HK-2 (cell line): ENCODE measurements around the gene USP17L17.
"Not testable (repeated sequence)": the region's sequence is repeated elsewhere in the genome, so short reads cannot be mapped to it uniquely, and the experiment has no call there.

ENCODE experiments used
- DNase-seq: peaks from one replicate; pipeline ENCODE4 v3.0.0-alpha.2; 2018; ENCODE audit not compliant: unreplicated experiment

The USP17L17 gene, protein sequence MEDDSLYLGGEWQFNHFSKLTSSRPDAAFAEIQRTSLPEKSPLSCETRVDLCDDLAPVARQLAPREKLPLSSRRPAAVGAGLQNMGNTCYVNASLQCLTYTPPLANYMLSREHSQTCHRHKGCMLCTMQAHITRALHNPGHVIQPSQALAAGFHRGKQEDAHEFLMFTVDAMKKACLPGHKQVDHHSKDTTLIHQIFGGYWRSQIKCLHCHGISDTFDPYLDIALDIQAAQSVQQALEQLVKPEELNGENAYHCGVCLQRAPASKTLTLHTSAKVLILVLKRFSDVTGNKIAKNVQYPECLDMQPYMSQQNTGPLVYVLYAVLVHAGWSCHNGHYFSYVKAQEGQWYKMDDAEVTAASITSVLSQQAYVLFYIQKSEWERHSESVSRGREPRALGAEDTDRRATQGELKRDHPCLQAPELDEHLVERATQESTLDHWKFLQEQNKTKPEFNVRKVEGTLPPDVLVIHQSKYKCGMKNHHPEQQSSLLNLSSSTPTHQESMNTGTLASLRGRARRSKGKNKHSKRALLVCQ

DNA sequence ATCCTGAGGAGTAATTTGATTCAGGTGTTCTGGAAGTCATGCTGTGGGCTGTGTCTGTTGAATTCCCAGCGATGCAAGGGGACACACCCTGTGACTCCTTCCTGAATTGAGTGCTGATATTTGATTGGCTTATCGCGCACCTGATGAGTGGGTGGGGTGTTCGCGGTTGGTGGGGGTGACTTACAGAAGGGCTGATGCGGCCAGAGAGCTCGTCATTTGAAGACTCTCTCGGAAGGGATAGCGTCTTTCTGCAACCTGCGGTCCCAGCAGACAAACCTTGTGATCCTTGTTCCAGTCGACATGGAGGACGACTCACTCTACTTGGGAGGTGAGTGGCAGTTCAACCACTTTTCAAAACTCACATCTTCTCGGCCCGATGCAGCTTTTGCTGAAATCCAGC, at the start of gene USP17L17:
Gene USP17L17, plus strand, starts transcription at position 301 of the 400 bp plus-strand sequence. Its CDS starts 0 bp downstream, at position 301.
- DNase-seq = not testable (repeated sequence)

DNA sequence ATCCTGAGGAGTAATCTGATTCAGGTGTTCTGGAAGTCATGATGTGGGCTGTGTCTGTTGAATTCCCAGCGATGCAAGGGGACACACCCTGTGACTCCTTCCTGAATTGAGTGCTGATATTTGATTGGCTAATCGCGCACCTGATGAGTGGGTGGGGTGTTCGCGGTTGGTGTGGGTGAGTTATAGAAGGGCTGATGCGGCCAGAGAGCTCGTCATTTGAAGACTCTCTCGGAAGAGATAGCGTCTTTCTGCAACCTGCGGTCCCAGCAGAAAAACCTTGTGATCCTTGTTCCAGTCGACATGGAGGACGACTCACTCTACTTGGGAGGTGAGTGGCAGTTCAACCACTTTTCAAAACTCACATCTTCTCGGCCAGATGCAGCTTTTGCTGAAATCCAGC, 33.3 kb upstream of the USP17L17 start, which contains the start of gene USP17L10:
Gene USP17L10, plus strand, starts transcription at position 301 of the 400 bp plus-strand sequence. Its CDS starts 0 bp downstream, at position 301.
- DNase-seq = not testable (repeated sequence)

DNA sequence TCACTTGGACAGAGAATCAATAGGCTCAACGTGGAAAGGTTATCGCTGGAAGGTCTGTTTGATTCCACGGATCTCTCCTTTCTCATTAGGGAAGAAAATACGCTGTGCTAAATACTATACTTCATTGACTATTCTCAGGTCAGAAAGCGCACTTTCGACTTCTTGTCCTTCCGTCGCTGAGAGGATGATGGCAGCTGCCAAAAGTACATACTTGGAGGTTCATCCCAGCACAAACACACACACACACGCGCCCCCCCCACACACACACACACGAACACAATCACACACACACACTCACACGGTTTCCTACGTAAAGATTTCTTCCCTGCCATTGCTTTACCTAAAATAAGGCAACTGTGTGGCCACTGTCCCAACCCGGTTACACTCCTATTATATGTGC, 29.0 kb upstream of the USP17L17 start:
- not testable (repeated sequence) for DNase-seq

DNA sequence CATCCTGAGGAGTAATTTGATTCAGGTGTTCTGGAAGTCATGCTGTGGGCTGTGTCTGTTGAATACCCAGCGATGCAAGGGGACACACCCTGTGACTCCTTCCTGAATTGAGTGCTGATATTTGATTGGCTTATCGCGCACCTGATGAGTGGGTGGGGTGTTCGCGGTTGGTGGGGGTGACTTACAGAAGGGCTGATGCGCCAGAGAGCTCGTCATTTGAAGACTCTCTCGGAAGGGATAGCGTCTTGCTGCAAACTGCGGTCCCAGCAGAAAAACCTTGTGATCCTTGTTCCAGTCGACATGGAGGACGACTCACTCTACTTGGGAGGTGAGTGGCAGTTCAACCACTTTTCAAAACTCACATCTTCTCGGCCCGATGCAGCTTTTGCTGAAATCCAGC, 28.6 kb upstream of the USP17L17 start, which contains the start of gene USP17L11:
Gene USP17L11, plus strand, starts transcription at position 301 of the 400 bp plus-strand sequence. Its CDS starts 0 bp downstream, at position 301.
- not testable (repeated sequence) for DNase-seq

DNA sequence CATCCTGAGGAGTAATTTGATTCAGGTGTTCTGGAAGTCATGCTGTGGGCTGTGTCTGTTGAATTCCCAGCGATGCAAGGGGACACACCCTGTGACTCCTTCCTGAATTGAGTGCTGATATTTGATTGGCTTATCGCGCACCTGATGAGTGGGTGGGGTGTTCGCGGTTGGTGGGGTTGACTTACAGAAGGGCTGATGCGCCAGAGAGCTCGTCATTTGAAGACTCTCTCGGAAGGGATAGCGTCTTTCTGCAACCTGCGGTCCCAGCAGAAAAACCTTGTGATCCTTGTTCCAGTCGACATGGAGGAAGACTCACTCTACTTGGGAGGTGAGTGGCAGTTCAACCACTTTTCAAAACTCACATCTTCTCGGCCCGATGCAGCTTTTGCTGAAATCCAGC, 23.8 kb upstream of the USP17L17 start, which contains the start of gene USP17L12:
Gene USP17L12, plus strand, starts transcription at position 301 of the 400 bp plus-strand sequence. Its CDS starts 0 bp downstream, at position 301.
- DNase-seq = not testable (repeated sequence)

DNA sequence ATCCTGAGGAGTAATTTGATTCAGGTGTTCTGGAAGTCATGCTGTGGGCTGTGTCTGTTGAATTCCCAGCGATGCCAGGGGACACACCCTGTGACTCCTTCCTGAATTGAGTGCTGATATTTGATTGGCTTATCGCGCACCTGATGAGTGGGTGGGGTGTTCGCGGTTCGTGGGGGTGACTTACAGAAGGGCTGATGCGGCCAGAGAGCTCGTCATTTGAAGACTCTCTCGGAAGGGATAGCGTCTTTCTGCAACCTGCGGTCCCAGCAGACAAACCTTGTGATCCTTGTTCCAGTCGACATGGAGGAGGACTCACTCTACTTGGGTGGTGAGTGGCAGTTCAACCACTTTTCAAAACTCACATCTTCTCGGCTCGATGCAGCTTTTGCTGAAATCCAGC, 19.1 kb upstream of the USP17L17 start, which contains the start of gene USP17L13:
Gene USP17L13, plus strand, starts transcription at position 301 of the 400 bp plus-strand sequence. Its CDS starts 0 bp downstream, at position 301.
- DNase-seq = not testable (repeated sequence)

DNA sequence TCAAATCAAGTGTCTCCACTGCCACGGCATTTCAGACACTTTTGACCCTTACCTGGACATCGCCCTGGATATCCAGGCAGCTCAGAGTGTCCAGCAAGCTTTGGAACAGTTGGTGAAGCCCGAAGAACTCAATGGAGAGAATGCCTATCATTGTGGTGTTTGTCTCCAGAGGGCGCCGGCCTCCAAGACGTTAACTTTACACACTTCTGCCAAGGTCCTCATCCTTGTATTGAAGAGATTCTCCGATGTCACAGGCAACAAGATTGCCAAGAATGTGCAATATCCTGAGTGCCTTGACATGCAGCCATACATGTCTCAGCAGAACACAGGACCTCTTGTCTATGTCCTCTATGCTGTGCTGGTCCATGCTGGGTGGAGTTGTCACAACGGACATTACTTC, 13.4 kb upstream of the USP17L17 start:
- DNase-seq = not testable (repeated sequence)

DNA sequence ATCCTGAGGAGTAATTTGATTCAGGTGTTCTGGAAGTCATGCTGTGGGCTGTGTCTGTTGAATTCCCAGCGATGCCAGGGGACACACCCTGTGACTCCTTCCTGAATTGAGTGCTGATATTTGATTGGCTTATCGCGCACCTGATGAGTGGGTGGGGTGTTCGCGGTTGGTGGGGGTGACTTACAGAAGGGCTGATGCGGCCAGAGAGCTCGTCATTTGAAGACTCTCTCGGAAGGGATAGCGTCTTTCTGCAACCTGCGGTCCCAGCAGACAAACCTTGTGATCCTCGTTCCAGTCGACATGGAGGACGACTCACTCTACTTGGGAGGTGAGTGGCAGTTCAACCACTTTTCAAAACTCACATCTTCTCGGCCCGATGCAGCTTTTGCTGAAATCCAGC, 9.6 kb upstream of the USP17L17 start, which contains the start of gene USP17L15:
Gene USP17L15, plus strand, starts transcription at position 301 of the 400 bp plus-strand sequence. Its CDS starts 0 bp downstream, at position 301.
- not testable (repeated sequence) for DNase-seq

DNA sequence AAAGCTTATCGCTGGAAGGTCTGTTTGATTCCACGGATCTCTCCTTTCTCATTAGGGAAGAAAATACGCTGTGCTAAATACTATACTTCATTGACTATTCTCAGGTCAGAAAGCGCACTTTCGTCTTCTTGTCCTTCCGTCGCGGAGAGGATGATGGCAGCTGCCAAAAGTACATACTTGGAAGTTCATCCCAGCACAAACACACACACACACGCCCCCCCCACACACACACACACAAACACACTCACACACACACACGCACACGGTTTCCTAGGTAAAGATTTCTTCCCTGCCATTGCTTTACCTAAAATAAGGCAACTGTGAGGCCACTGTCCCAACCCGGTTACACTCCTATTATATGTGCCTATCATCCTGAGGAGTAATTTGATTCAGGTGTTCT, 5.2 kb upstream of the USP17L17 start:
- DNase-seq = not testable (repeated sequence)

DNA sequence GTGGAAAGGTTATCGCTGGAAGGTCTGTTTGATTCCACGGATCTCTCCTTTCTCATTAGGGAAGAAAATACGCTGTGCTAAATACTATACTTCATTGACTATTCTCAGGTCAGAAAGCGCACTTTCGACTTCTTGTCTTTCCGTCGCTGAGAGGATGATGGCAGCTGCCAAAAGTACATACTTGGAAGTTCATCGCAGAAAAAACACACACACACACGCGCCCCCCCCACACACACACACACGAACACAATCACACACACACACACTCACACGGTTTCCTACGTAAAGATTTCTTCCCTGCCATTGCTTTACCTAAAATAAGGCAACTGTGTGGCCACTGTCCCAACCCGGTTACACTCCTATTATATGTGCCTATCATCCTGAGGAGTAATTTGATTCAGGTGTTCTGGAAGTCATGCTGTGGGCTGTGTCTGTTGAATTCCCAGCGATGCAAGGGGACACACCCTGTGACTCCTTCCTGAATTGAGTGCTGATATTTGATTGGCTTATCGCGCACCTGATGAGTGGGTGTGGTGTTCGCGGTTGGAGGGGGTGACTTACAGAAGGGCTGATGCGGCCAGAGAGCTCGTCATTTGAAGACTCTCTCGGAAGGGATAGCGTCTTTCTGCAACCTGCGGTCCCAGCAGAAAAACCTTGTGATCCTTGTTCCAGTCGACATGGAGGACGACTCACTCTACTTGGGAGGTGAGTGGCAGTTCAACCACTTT, 4.4 kb downstream of the USP17L17 start, which contains the start of gene USP17L18:
Gene USP17L18, plus strand, starts transcription at position 678 of the 728 bp plus-strand sequence. Its CDS starts 0 bp downstream, at position 678.
- DNase-seq = not testable (repeated sequence)

DNA sequence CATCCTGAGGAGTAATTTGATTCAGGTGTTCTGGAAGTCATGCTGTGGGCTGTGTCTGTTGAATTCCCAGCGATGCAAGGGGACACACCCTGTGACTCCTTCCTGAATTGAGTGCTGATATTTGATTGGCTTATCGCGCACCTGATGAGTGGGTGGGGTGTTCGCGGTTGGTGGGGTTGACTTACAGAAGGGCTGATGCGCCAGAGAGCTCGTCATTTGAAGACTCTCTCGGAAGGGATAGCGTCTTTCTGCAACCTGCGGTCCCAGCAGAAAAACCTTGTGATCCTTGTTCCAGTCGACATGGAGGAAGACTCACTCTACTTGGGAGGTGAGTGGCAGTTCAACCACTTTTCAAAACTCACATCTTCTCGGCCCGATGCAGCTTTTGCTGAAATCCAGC, 9.4 kb downstream of the USP17L17 start, which contains the start of gene USP17L19:
Gene USP17L19, plus strand, starts transcription at position 301 of the 400 bp plus-strand sequence. Its CDS starts 0 bp downstream, at position 301.
- DNase-seq = not testable (repeated sequence)

DNA sequence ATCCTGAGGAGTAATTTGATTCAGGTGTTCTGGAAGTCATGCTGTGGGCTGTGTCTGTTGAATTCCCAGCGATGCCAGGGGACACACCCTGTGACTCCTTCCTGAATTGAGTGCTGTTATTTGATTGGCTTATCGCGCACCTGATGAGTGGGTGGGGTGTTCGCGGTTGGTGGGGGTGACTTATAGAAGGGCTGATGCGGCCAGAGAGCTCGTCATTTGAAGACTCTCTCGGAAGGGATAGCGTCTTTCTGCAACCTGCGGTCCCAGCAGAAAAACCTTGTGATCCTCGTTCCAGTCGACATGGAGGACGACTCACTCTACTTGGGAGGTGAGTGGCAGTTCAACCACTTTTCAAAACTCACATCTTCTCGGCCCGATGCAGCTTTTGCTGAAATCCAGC, 14.1 kb downstream of the USP17L17 start, which contains the start of gene USP17L20:
Gene USP17L20, plus strand, starts transcription at position 301 of the 400 bp plus-strand sequence. Its CDS starts 0 bp downstream, at position 301.
- DNase-seq = not testable (repeated sequence)

DNA sequence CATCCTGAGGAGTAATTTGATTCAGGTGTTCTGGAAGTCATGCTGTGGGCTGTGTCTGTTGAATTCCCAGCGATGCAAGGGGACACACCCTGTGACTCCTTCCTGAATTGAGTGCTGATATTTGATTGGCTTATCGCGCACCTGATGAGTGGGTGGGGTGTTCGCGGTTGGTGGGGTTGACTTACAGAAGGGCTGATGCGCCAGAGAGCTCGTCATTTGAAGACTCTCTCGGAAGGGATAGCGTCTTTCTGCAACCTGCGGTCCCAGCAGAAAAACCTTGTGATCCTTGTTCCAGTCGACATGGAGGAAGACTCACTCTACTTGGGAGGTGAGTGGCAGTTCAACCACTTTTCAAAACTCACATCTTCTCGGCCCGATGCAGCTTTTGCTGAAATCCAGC, 18.9 kb downstream of the USP17L17 start, which contains the start of gene USP17L21:
Gene USP17L21, plus strand, starts transcription at position 301 of the 400 bp plus-strand sequence. Its CDS starts 0 bp downstream, at position 301.
- DNase-seq = not testable (repeated sequence)

DNA sequence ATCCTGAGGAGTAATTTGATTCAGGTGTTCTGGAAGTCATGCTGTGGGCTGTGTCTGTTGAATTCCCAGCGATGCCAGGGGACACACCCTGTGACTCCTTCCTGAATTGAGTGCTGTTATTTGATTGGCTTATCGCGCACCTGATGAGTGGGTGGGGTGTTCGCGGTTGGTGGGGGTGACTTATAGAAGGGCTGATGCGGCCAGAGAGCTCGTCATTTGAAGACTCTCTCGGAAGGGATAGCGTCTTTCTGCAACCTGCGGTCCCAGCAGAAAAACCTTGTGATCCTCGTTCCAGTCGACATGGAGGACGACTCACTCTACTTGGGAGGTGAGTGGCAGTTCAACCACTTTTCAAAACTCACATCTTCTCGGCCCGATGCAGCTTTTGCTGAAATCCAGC, 23.6 kb downstream of the USP17L17 start, which contains the start of gene USP17L22:
Gene USP17L22, plus strand, starts transcription at position 301 of the 400 bp plus-strand sequence. Its CDS starts 0 bp downstream, at position 301.
- not testable (repeated sequence) for DNase-seq

DNA sequence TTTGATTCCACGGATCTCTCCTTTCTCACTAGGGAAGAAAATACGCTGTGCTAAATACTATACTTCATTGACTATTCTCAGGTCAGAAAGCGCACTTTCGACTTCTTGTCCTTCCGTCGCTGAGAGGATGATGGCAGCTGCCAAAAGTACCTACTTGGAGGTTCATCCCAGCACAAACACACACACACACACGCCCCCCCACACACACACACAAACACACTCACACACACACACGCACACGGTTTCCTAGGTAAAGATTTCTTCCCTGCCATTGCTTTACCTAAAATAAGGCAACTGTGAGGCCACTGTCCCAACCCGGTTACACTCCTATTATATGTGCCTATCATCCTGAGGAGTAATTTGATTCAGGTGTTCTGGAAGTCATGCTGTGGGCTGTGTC, 28.0 kb downstream of the USP17L17 start:
- DNase-seq = not testable (repeated sequence)
